C4-2B (cell line): Measurements from ENCODE around the gene CEP164.

Experiments used
- CTCF ChIP-seq: fragments of 450-650 bp; conservative IDR thresholded peaks from 2 replicates; pipeline ENCODE4 v1.5.1; 2017; ENCODE audit warnings: mild to moderate bottlenecking
- ZFX ChIP-seq: fragments of 450-650 bp; IDR thresholded peaks from 2 replicates; pipeline ENCODE4 v1.6.1; 2017

GRCh38 chr11:117437791-117438130 is 110.1 kb downstream of the CEP164 start:
- TF ChIP-seq CTCF: no peak
- TF ChIP-seq ZFX: no peak
